ENCODE results near the gene METTL18.

Gene METTL18

GRCh38 chr1:169779150-169779549 is 15.6 kb downstream of the METTL18 start:
- no peak overlapping the region for H3K4me3 ChIP-seq (ENCODE audit: control insufficient read depth in 1 of 7, extremely low read depth in 1 of 7, insufficient read depth in 4 of 7, low read depth in 2 of 7, low read length in 6 of 7)
- no peak overlapping the region for H3K27ac ChIP-seq (ENCODE audit: insufficient read depth in 1 of 2, low read depth in 1 of 2, low read length in 2 of 2, poor library complexity in 1 of 2, severe bottlenecking in 2 of 2)
- no peak for DNase-seq
- no peaks in the 10 kb centered on the region for H3K36me3 ChIP-seq (ENCODE audit: control insufficient read depth in 4 of 4, insufficient read depth in 4 of 4, low read length in 3 of 4)
- peaks cover 0 to 6% (median 3%) of the 10 kb centered on the region in 4 experiments for H3K4me1 ChIP-seq (ENCODE audit: control extremely low read depth in 1 of 4, control insufficient read depth in 4 of 4, insufficient read depth in 4 of 4, low read length in 3 of 4)
- no peaks in the 10 kb centered on the region for H3K9me3 ChIP-seq (ENCODE audit: control extremely low read depth in 1 of 5, control insufficient read depth in 4 of 5, insufficient read depth in 2 of 5, low read depth in 1 of 5, low read length in 4 of 5)
- POLR2A ChIA-PET: no interaction called here
- CTCF ChIA-PET: no interaction called here
- peaks cover 0 to 5% (median 0%) of the 10 kb centered on the region in 5 experiments for H3K27me3 ChIP-seq (replicated peaks in 2 of 5; ENCODE audit: control insufficient read depth in 4 of 5, insufficient read depth in 5 of 5, low read length in 4 of 5)

- ChIA-PET CTCF (interaction anchor here (0.5 to 1.2 kb wide), 4 partner anchors 13 to 225 kb away, joined by 3 to 4 read pairs (median 3); partner anchors contain the start of gene F5), POLR2A (no interaction called here)
- Histone ChIP-seq H3K4me1 (ENCODE audit: control extremely low read depth in 1 of 4, control insufficient read depth in 4 of 4, insufficient read depth in 4 of 4, low read length in 3 of 4) (peaks cover 0 to 6% (median 3%) of the 10 kb centered on the region in 4 experiments), H3K27me3 (replicated peaks in 2 of 5; ENCODE audit: control insufficient read depth in 4 of 5, insufficient read depth in 5 of 5, low read length in 4 of 5) (no peaks in the 10 kb centered on the region), H3K9me3 (ENCODE audit: control extremely low read depth in 1 of 5, control insufficient read depth in 4 of 5, insufficient read depth in 2 of 5, low read depth in 1 of 5, low read length in 4 of 5) (no peaks in the 10 kb centered on the region), H3K4me3 (ENCODE audit: control insufficient read depth in 1 of 7, extremely low read depth in 1 of 7, insufficient read depth in 4 of 7, low read depth in 2 of 7, low read length in 6 of 7) (no peak overlapping the region), H3K36me3 (ENCODE audit: control insufficient read depth in 4 of 4, insufficient read depth in 4 of 4, low read length in 3 of 4) (no peaks in the 10 kb centered on the region), H3K27ac (ENCODE audit: insufficient read depth in 1 of 2, low read depth in 1 of 2, low read length in 2 of 2, poor library complexity in 1 of 2, severe bottlenecking in 2 of 2) (no peak overlapping the region)
- no peak for DNase-seq
- 100% methylated on average over 3 of the region's 3 CpGs for WGBS (ENCODE audit: insufficient coverage)
Observed at GRCh38 chr1:169776440-169776839, 18.3 kb downstream of the METTL18 start.

- ChIA-PET CTCF (no interaction called here), POLR2A (no interaction called here)
- no peaks in the 10 kb centered on the region for H3K36me3 ChIP-seq (ENCODE audit: control insufficient read depth in 4 of 4, insufficient read depth in 4 of 4, low read length in 3 of 4)
- DNase-seq: no peak
- no peak overlapping the region for H3K27ac ChIP-seq (ENCODE audit: insufficient read depth in 1 of 2, low read depth in 1 of 2, low read length in 2 of 2, poor library complexity in 1 of 2, severe bottlenecking in 2 of 2)
- H3K4me3 ChIP-seq (ENCODE audit: control insufficient read depth in 1 of 7, extremely low read depth in 1 of 7, insufficient read depth in 4 of 7, low read depth in 2 of 7, low read length in 6 of 7): no peak overlapping the region
- no peaks in the 10 kb centered on the region for H3K9me3 ChIP-seq (ENCODE audit: control extremely low read depth in 1 of 5, control insufficient read depth in 4 of 5, insufficient read depth in 2 of 5, low read depth in 1 of 5, low read length in 4 of 5)
- no peaks in the 10 kb centered on the region for H3K27me3 ChIP-seq (replicated peaks in 2 of 5; ENCODE audit: control insufficient read depth in 4 of 5, insufficient read depth in 5 of 5, low read length in 4 of 5)
- H3K4me1 ChIP-seq (ENCODE audit: control extremely low read depth in 1 of 4, control insufficient read depth in 4 of 4, insufficient read depth in 4 of 4, low read length in 3 of 4): peaks cover 0 to 3% (median 0%) of the 10 kb centered on the region in 4 experiments
- WGBS (ENCODE audit: insufficient coverage): 100% methylated on average over 2 of the region's 2 CpGs
Observed at GRCh38 chr1:169768161-169768560, 26.5 kb downstream of the METTL18 start.

GRCh38 chr1:169765580-169766331 is 29.0 kb downstream of the METTL18 start:
- POLR2A ChIA-PET: no interaction called here
- no peak overlapping the region for H3K4me3 ChIP-seq (ENCODE audit: control insufficient read depth in 1 of 7, extremely low read depth in 1 of 7, insufficient read depth in 4 of 7, low read depth in 2 of 7, low read length in 6 of 7)
- DNase-seq: no peak
- CTCF ChIA-PET: interaction anchor here (2.1 kb wide), 1 partner anchor 54 kb away, joined by 5 read pairs; no protein-coding TSS in a partner anchor
- WGBS (ENCODE audit: insufficient coverage): no CpG with 5 or more reads among the region's 7 CpGs
- H3K4me1 ChIP-seq (ENCODE audit: control extremely low read depth in 1 of 4, control insufficient read depth in 4 of 4, insufficient read depth in 4 of 4, low read length in 3 of 4): peaks cover 0 to 3% (median 0%) of the 10 kb centered on the region in 4 experiments
- no peaks in the 10 kb centered on the region for H3K27me3 ChIP-seq (replicated peaks in 2 of 5; ENCODE audit: control insufficient read depth in 4 of 5, insufficient read depth in 5 of 5, low read length in 4 of 5)
- H3K9me3 ChIP-seq (ENCODE audit: control extremely low read depth in 1 of 5, control insufficient read depth in 4 of 5, insufficient read depth in 2 of 5, low read depth in 1 of 5, low read length in 4 of 5): peaks cover 0 to 3% (median 0%) of the 10 kb centered on the region in 5 experiments
- no peak overlapping the region for H3K27ac ChIP-seq (ENCODE audit: insufficient read depth in 1 of 2, low read depth in 1 of 2, low read length in 2 of 2, poor library complexity in 1 of 2, severe bottlenecking in 2 of 2)
- H3K36me3 ChIP-seq (ENCODE audit: control insufficient read depth in 4 of 4, insufficient read depth in 4 of 4, low read length in 3 of 4): no peaks in the 10 kb centered on the region

GRCh38 chr1:169764919-169765318 is 29.8 kb downstream of the METTL18 start:
- H3K4me3 ChIP-seq (ENCODE audit: control insufficient read depth in 1 of 7, extremely low read depth in 1 of 7, insufficient read depth in 4 of 7, low read depth in 2 of 7, low read length in 6 of 7): no peak overlapping the region
- CTCF ChIA-PET: interaction anchor here (2.1 kb wide), 1 partner anchor 53 kb away, joined by 5 read pairs; no protein-coding TSS in a partner anchor

GRCh38 chr1:169762699-169763098 is 32.0 kb downstream of the METTL18 start:
- Histone ChIP-seq H3K27ac (ENCODE audit: insufficient read depth in 1 of 2, low read depth in 1 of 2, low read length in 2 of 2, poor library complexity in 1 of 2, severe bottlenecking in 2 of 2) (no peak overlapping the region), H3K4me1 (ENCODE audit: control extremely low read depth in 1 of 4, control insufficient read depth in 4 of 4, insufficient read depth in 4 of 4, low read length in 3 of 4) (peaks cover 0 to 4% (median 0%) of the 10 kb centered on the region in 4 experiments), H3K4me3 (ENCODE audit: control insufficient read depth in 1 of 7, extremely low read depth in 1 of 7, insufficient read depth in 4 of 7, low read depth in 2 of 7, low read length in 6 of 7) (no peak overlapping the region), H3K27me3 (replicated peaks in 2 of 5; ENCODE audit: control insufficient read depth in 4 of 5, insufficient read depth in 5 of 5, low read length in 4 of 5) (no peaks in the 10 kb centered on the region), H3K36me3 (ENCODE audit: control insufficient read depth in 4 of 4, insufficient read depth in 4 of 4, low read length in 3 of 4) (no peaks in the 10 kb centered on the region), H3K9me3 (ENCODE audit: control extremely low read depth in 1 of 5, control insufficient read depth in 4 of 5, insufficient read depth in 2 of 5, low read depth in 1 of 5, low read length in 4 of 5) (peaks cover 0 to 8% (median 3%) of the 10 kb centered on the region in 5 experiments)
- CTCF ChIA-PET: interaction anchor here (1.5 to 1.6 kb wide), 2 partner anchors 212 to 216 kb away, joined by 3 to 4 read pairs; no protein-coding TSS in a partner anchor
- POLR2A ChIA-PET: no interaction called here
- peak in 2 of 3 donors; percentile 47 to 49 for DNase-seq
- WGBS (ENCODE audit: insufficient coverage): 100% methylated on average over 1 of the region's 1 CpG

More at GRCh38 chr1:169764919-169765318, 29.8 kb downstream of the METTL18 start:
- no peaks in the 10 kb centered on the region for H3K36me3 ChIP-seq (ENCODE audit: control insufficient read depth in 4 of 4, insufficient read depth in 4 of 4, low read length in 3 of 4)
- peaks cover 0 to 3% (median 0%) of the 10 kb centered on the region in 5 experiments for H3K9me3 ChIP-seq (ENCODE audit: control extremely low read depth in 1 of 5, control insufficient read depth in 4 of 5, insufficient read depth in 2 of 5, low read depth in 1 of 5, low read length in 4 of 5)
- POLR2A ChIA-PET: no interaction called here
- no peak overlapping the region for H3K27ac ChIP-seq (ENCODE audit: insufficient read depth in 1 of 2, low read depth in 1 of 2, low read length in 2 of 2, poor library complexity in 1 of 2, severe bottlenecking in 2 of 2)
- no CpG with 5 or more reads among the region's 1 CpG for WGBS (ENCODE audit: insufficient coverage)
- DNase-seq: no peak
- H3K4me1 ChIP-seq (ENCODE audit: control extremely low read depth in 1 of 4, control insufficient read depth in 4 of 4, insufficient read depth in 4 of 4, low read length in 3 of 4): peaks cover 0 to 3% (median 0%) of the 10 kb centered on the region in 4 experiments
- H3K27me3 ChIP-seq (replicated peaks in 2 of 5; ENCODE audit: control insufficient read depth in 4 of 5, insufficient read depth in 5 of 5, low read length in 4 of 5): no peaks in the 10 kb centered on the region

GRCh38 chr1:169759038-169759437 is 35.7 kb downstream of the METTL18 start:
- WGBS (ENCODE audit: insufficient coverage): 98% methylated on average over 3 of the region's 3 CpGs
- peaks cover 0 to 1% (median 0%) of the 10 kb centered on the region in 4 experiments for H3K4me1 ChIP-seq (ENCODE audit: control extremely low read depth in 1 of 4, control insufficient read depth in 4 of 4, insufficient read depth in 4 of 4, low read length in 3 of 4)
- H3K4me3 ChIP-seq (ENCODE audit: control insufficient read depth in 1 of 7, extremely low read depth in 1 of 7, insufficient read depth in 4 of 7, low read depth in 2 of 7, low read length in 6 of 7): no peak overlapping the region
- ChIA-PET POLR2A (no interaction called here), CTCF (no interaction called here)
- no peaks in the 10 kb centered on the region for H3K27me3 ChIP-seq (replicated peaks in 2 of 5; ENCODE audit: control insufficient read depth in 4 of 5, insufficient read depth in 5 of 5, low read length in 4 of 5)
- no peak for DNase-seq
- no peak overlapping the region for H3K27ac ChIP-seq (ENCODE audit: insufficient read depth in 1 of 2, low read depth in 1 of 2, low read length in 2 of 2, poor library complexity in 1 of 2, severe bottlenecking in 2 of 2)
- H3K9me3 ChIP-seq (ENCODE audit: control extremely low read depth in 1 of 5, control insufficient read depth in 4 of 5, insufficient read depth in 2 of 5, low read depth in 1 of 5, low read length in 4 of 5): peaks cover 0 to 8% (median 3%) of the 10 kb centered on the region in 5 experiments
- H3K36me3 ChIP-seq (ENCODE audit: control insufficient read depth in 4 of 4, insufficient read depth in 4 of 4, low read length in 3 of 4): no peaks in the 10 kb centered on the region
